H1 (cell line): ENCODE data around the gene BMPR1A. TPM values are rescaled to one million over a fixed set of nuclear protein-coding genes. Genes with fewer than 3 reads are reported as not detected.

Source experiments
- TEAD4 ChIP-seq: IDR thresholded peaks from 2 replicates; pipeline ENCODE4 v1.6.1; 2012; ENCODE audit warnings: low read depth, low read length, inconsistent platforms, mixed read lengths
- polyA plus RNA-seq, 7 experiments: library from polyadenylated mRNA; depleted of rRNA in 3 of 7; stranded (reverse) in 5 of 7; unstranded in 2 of 7; fragments of >200 nt in 5 of 7; fragments of 200-250 nt in 2 of 7; gene quantifications; 1 replicate in 5 of 7; 2 replicates in 1 of 7; 4 replicates in 1 of 7; pipeline versions ENCODE4 v1.2.1 to v1.2.3, GENCODE V29; 2011 to 2013; ENCODE audit warnings: missing spikeins in 2 of 7, mixed read lengths in 2 of 7
- total RNA-seq: library from RNA; stranded (reverse); fragmentation: NEBNext Ultra II Directional; extraction: Animal tissue kit (Norgen Biotek cat#: 25700); gene quantifications from 2 replicates; pipeline ENCODE4 v1.2.1, GENCODE V29; 2021

The BMPR1A gene
- total and polyA plus RNA-seq, 2 of the 8 experiments (the other 6 are each of a cell fraction or from before 2014, with no cell fraction given) = 34.4 to 129 TPM

- no peak for TF ChIP-seq TEAD4
Observed at GRCh38 chr10:86732771-86733170, 23.6 kb upstream of the BMPR1A start (continued).
